Activated T-cell treated with anti-CD3 and anti-CD28 coated beads for 24 hours (primary cell): ENCODE data around the gene RNF181.
"Not testable (repeated sequence)": the region's sequence is repeated elsewhere in the genome, so short reads cannot be mapped to it uniquely, and the experiment has no call there.

ENCODE experiments used
- DNase-seq: peaks from one replicate; pipeline ENCODE4 v3.0.0-alpha.2; 2020; ENCODE audit warnings: low read depth

The RNF181 gene

DNA sequence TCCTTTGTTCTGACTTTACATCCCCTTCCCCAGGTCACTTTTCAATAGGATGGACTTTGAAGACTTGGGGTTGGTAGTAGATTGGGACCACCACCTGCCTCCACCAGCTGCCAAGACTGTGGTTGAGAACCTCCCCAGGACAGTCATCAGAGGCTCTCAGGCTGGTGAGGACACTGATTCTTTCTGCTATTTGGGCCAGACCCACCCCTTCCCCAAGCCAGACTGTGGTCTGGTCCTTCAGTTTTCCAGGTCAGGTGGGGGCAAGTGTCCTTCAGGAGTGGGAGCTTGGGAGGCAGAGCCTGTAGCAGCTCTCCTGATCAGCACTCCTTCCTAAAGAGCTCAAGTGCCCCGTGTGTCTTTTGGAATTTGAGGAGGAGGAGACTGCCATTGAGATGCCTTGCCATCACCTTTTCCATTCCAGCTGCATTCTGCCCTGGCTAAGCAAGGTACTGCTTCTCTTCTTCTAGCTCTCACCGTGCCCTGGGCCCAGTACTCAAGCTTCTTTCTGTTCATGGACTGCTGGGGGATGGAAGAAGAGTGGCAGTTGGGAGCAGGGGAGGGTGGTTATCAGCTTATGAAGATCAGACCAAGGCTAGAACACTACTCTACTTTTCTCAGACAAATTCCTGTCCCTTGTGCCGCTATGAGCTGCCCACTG is 1.1 kb downstream of the RNF181 start:
- DNase-seq, result no peak

DNA sequence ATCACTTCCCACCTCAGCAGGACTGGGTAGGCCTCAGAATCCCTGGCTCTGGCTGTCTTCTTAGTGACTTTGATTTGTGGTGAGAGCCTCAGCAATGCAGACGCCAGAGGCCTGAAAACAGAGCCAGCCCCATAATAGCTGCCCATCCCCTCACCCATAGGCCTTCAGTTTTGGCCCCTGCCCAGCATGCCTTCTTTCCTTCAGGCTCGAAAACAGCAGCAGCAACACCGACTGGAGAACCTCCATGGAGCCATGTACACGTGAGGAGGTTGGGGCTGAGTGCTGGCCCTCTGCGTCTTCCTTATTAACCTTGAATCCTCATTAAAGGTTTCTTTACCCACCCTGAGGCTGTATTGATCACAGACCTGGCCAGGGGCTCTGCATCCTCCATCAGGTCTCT is 1.7 kb downstream of the RNF181 start:
- DNase-seq, result no peak

DNA sequence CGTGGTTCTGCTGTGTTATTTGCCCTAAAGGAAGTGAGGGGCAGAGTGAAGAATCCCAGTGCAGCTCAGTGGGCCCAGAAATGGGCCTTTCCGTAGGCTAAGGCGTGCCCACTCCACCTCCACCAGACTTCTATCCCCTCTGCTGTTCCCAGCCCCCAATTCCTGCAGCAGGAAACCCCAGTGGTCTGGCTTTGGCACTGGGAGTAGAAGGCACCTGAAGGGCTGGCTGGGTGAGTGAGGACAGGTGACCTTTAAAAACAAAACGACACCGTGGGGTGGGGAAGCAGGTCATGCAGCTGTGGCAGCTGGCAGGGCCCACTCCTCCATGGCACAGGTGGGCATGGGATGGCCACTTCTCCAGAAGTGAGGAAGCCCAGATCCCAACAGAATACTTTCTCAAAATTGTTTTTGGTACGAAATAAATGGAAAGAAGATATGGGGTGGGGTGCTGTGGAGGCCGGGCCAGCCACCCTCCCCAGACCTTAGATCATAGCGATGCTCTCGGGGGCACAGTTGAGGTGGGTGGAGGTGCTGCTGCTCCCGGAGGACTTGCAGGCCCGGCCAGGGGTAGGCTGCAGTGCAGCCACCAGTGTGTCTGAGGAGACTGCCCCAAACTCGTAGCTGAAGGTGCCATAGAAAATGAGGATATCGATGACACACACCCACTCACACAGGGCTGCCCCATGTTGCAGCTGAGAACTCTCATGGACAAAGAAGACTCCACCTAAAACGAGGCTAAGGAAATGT is 3.2 kb downstream of the RNF181 start:
- no peak for DNase-seq

DNA sequence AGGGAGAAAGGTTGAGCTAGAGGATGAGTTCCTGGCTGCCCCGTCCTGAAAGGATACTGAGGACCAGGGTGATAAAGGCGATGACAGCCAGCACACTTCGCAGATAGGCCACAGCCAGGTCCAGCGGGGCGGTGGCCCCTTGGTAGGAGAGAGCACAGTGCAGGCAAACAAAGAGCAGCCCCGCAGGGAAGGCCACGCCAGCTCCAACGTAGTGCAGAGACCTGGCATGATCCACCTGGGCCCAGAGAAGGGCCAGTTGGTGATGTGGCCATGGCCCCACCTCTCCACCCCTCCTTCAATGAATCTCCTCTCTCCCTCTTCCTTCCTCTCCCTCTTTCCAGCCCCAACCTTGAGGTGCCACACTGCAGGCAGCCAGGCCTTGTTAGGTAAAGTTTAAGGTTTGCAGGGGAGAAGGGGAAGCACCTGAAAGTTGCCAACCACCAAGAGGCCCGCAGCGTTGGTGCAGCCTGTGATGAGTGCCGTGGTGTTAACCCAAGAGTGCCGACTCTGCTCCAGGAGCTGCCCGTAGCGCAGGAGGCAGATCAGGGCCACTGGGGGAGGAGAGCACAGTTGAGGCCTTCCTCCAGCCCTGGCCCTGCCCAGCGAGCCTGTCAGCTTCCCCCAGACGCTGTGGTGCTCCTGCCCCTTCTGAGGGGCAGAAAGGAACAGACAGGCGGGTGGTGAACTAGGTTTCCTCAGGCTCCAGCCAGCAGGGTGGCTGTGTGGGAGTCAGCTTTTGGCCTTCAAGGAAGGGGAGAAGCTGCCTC is 4.1 kb downstream of the RNF181 start:
- no peak for DNase-seq

DNA sequence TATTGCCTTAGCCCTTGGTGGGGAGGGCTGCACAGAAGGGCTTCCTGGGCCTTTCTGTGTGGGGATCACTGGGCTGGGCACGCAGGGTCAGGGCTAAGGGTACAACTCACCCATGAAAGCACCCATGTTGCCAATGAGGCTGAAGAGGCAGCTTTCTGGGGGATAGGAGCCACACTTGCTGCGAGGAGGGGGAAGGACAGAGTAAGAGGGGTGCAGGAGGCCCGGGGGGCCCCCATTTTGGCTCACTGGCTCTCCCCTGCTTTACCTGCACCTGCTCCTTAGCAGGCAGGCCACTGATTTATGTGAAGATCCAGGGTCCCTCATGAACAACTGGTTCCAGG is 4.7 kb downstream of the RNF181 start:
- no peak for DNase-seq

DNA sequence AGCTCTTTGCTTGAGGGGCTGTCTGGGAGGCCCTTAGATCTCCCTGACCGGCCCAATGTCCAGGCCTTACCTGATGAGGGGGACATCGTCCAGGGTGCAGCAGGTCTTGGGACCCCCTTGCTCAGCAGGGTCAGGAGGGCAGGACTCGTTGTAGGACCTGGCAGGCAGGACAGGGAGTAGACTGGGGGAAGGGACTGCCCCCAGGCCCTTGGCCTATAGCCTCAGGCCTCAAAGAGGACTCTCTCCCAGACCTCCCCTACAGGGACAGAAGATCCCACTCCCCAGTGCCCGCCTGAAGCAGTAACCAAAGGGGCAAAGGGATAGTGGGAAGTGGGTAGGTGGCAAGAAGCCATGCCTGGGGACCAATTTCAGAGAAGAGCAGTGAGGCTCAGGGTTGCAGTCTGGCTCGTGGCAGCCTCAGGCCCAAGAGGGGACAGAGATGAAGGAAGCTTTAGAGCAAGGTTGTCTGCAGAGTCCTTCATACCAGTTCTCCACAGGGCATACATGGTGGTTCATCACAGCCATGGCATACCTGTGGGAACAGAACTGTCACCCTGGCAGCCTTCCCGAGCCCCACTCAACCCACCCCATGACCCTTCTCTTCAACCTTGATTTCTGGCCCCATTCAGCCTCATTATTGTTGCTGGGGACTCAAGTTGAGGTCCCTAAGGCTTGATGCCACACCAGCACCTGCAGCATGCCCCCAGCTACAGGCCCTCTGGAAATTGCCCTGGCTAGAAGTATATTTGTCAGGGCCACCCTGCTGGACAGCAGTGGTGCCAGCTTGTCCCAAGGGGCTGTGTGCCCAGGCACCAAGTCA is 5.6 kb downstream of the RNF181 start:
- no peak for DNase-seq

DNA sequence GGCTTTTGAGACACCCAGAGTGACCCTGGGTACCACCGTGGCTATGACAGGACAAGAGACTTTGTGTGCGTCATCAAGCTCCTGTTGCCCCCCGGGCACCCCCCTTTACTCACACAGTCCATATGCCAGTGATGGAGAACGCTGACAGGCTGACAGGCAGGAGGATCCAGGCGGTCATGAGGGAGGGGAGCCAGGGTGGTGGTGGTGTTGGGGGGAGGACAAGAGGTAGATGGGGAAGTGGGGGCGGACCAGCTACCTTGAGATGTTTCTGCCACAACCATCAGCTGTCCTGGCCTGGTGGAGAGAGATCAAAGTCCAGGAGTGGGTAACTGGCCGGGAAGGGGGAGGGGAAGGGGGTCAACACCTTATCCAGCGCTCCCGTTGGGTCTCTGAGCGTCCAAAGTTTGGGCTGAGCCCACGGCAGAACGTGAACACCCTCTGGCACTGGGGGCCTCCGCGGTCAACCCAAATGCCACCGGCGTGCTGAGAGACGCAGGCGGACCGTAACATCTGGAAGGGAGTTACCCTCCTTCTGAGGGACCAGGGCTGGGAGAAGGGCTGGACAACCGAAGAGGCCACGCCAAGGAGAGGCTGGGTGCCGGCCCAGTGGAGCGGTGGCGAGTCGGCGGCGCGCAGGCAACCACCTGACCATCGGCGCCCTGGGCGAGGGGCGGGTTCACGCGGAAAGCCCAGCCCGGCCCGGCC is 6.4 kb downstream of the RNF181 start:
- no peak for DNase-seq

DNA sequence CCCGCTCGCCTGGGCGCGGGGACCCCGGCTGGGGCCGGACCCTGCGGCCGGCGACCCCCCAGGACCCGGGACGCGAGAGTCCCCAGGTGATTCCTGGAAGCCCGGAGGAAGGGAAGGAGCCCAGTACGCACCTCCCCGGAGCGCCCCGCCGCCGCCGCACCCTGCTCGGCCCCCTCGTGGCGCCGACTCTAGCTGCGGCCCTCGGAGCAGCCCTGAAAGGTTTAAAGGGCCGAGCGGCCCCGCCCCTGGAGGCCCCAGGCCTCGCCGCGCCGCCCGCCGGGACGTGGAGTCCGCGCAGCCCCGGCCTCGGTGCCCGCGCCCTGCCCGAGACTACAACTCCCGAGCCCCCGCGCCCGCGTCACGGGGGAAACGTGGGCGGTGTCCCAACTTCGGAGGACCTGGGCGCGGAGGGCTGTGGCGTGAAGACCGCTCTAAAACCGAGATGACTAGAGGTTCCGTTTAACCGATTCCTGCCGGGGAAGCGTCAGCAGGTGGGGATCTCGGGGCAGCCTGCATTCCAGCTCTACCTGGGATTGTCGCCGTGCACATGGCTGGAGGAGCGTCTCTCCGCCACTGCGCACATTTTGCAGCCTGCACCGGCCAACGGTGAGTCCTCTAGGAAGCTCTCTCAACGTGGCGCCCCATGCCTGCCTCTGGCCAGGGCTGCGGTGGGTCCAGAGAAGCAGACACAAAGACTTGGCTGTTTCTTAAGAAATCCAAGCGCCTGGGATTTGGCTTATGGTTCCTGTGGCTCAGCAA is 7.1 kb downstream of the RNF181 start, which contains the start of gene TMEM150A:
Gene TMEM150A (minus strand): TSS at position 223 of the 759 bp plus-strand sequence. CDS start 750 bp downstream, outside the sequence.
- DNase-seq, result peak; percentile 83

DNA sequence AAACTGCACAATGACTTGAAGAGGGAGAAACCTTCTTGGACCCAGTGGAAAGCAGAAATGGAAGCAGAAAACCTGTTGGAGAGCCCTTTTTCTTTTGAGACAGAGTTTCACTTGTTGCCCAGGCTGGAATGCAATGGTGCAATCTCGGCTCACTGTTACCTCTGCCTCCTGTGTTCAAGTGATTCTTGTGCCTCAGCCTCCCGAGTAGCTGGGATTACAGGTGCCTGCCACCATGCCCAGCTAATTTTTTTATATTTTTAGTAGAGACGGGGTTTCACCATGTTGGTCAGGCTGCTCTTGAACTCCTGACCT is 8.5 kb downstream of the RNF181 start:
- not testable (repeated sequence) for DNase-seq

DNA sequence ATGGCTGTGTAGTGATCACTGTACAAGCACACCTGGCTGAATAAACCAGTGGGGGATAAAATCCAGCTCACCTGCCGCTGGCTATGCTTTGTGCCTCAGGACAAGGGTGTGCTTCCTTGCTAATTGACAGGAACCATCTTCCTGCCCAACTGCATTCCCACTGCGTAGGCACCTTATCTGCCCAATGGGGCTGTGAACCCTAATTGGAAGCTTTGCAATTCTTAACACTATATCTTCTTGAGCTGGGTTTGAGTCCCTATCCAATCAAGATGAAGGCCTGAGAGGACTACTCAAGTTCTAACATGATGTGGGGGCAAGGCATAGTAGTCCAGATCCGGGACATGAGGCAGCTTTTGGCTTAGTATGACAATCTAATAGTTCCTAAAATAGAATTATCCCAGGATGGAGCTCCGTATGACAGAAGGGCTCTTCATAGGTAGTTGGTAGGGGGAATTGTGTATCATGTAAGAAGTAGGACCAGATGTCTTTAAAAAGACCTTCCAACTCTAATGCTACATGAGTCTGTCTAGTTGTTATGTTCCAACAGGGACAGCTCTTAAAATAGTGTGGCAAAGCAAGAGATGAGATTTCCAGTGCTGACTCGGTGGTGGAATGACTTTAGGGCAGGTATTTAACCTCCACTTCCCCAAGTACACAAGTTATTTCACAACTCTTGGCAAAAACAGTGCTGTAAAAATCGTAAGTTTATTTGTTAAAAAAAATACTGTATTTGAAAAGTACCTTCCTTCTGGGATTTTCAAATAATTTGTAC is 9.2 kb downstream of the RNF181 start:
- no peak for DNase-seq

DNA sequence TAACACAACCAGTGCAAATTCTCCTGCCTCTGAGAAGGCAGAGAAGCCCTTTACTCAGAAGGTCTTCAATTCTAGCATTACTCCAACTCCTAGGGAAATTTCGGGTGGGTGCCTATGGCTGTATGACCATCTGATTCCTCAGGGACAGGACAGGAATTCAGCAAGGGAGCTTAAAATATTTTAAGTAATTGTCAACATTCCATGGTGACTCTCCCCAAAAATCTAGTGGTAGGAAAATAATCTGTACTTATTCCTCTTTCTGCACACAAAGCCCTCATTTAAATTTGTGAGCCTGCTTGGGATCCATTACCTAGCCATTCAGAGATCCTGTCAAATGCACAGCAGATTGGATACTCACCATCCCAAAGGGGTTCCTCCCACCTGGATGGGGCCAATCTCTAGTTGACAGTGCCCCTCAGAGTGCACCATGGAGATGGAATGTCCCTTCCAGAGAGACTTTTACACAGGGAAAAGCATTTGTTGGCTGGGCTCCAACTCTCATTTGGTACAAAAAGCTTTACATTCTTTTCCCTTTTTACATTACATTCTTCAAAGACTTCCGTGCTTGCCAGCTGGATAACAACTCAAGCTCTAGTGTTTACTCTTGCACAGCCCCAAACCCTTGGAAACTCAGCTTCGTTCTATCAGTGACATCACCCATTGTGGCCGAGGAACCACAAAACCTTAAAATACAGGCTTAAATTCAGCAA is 10.0 kb downstream of the RNF181 start:
- no peak for DNase-seq

DNA sequence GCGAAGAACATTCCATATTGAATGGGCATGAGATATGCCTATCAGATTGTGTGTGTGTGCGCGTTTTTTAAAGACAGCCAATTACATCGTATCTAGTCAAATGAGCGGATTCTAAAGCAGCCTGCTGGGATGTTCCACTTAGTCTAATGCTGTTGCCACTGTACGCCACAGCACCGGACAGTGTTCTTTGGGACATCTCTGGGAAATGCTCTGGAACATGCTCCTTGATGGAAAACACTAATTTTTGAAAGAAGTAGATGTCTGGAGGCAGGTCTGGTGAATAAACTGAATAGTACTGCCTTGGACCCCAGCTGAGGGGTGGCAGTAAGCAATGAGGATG is 10.5 kb downstream of the RNF181 start:
- DNase-seq, result no peak

DNA sequence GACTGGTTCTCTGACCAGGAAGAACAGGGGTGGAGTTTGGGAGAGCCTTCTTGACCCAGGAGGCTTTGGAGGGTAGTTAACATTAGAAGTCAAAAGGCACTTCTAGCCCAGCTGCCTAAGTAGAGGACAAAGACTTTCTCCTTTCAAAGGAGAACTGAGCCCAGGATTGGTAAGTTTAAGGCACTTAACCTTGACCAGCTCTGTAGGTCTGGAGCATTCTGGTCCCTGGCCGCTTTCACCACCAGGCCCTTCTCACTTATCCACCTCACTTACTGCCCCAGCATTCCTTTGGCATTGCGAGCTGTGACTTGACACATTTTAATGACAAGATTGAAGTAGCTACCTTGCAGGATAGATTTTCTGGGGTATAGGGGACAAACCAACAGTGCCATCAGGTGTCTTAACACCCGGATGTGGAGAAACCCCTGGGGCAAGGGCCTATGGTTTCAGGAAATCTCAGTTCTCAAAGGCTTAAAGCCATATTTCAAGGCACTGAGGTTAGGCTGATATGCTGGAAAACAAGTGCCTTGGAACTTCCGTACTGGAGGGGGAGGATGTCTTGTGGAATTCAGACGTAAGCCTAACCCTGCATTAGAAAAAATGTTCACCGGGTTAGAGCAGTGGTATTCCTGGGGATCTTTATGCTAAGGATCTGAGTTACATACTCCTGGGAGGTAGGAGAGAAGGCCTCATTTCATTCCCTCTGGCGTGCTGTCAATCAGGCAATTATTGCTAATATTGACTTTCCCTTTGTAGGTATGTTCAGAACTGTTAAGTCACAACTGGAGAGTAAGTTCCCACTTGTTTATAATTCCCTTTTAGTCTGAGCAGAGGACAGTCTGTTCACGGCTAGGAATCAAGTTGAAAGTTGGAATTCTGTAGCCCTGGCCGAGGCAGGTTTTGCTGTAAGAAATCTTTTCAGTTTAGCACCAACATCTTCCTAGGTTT is 12.0 kb downstream of the RNF181 start:
- DNase-seq, result no peak

DNA sequence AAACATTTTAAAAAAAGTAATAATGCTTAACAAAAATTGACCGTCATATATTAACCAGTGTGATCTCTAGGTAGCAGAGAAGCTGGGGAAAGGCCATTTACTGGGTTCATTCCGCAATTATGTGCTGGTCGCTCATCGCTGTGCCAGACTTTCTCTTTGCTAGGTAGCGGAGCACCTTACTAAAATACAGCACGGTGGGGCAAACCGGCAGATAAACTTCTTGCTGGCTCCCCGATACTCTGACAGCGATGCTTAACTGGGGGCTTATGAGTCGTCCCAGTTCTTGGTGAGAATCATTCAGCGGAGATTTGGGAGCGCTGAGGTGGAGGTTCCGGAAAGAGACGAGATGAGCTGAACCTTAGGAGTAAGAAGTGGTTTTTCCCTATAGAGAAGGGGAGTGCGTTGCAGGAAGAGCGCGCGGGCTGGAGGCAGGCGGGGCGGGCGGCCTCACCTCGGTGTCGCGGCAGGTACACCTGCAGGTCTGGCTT is 15.7 kb downstream of the RNF181 start:
- no peak for DNase-seq

DNA sequence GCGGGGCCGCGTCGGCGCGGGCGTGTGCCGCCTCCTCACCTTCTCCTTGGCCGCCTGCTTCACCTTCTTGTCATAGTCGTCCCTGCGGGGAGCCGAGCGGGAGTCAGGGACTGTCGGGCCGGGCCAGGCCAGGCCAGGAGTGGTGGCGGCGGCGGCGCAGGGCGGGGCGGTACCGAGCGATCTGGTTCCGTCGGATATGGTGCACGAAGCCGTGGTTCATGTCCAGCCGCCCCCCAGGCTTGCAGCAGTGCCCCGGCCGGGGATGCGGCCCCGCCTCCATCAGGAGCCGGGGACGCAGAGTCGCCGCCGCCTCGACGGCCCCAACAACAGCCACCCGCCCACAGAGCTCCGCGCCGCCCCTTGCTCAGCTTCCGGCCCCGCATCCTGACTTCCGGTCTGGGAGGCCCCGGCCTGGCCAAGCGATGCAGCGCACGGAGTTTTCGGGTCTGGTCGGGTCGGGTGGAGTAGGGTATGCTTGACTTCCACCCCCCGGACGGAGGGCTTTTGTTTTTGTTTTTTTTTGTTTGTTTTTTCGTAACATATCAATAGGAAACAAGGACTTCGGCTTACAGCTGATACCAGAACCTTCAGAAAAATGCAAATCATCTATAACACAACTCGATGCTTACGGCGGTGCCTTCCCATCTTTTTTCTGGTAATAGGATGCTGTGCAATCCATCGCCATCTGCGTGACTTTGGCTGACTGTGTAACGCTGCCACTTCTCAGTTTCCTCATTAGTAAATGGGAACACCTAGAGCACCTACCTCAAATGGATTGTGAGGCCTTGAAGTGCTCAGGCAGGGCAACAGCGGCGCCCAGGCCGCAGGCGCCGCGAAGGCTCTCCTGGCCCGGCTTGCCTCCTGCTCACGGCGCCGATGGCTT is 16.4 kb downstream of the RNF181 start, which contains the start of gene C2orf68:
Gene C2orf68 (minus strand): TSS at position 362 of the 883 bp plus-strand sequence. CDS start 82 bp downstream, at position 280.
- peak; percentile 84 for DNase-seq

DNA sequence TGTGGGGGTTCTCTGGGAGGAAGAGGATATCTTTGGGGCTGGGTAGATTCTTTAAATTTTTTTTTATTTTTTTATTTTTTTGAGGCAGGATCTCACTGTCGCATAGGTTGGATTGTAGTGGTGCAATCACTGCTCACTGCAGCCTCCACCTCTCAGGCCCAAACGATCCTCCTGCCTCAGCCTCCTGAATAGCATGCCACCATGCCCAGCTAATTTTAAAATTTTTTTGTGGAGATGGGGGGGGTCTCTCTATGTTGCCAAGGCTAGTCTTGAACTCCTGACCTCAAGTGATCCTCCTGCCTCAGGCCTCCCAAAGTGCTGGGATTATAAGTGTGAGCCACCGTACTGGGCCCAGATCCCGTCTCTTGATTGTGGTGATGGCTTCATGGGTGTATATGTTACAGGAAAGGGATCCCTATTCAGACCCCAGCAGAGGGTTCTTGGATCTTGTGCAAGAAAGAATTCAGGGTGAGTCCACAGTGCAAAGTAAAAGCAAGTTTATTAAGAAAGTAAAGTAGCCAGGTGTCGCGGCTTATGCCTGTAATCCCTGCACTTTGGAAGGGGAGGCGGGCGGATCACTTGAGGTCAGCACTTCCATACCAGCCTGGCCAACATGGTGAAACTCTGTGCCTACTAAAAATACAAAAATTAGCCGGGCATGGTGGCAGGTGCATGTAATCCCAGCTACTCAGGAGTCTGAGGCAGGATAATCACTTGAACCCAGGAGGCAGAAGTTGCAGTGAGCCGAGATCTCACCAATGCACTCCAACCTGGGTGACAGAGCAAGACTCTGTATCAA is 18.4 kb downstream of the RNF181 start:
- no peak for DNase-seq
